ENCODE measurements around the gene KBTBD6. TPM values are rescaled to one million over a fixed set of nuclear protein-coding genes. Genes with fewer than 3 reads are reported as not detected.

The KBTBD6 gene
- total RNA-seq, 1 experiment from 2014 or later = 9.2 TPM

GRCh38 chr13:41107104-41107571 lies 25.5 kb downstream of the KBTBD6 start (continued):
- TF ChIP-seq, protein P1, sequence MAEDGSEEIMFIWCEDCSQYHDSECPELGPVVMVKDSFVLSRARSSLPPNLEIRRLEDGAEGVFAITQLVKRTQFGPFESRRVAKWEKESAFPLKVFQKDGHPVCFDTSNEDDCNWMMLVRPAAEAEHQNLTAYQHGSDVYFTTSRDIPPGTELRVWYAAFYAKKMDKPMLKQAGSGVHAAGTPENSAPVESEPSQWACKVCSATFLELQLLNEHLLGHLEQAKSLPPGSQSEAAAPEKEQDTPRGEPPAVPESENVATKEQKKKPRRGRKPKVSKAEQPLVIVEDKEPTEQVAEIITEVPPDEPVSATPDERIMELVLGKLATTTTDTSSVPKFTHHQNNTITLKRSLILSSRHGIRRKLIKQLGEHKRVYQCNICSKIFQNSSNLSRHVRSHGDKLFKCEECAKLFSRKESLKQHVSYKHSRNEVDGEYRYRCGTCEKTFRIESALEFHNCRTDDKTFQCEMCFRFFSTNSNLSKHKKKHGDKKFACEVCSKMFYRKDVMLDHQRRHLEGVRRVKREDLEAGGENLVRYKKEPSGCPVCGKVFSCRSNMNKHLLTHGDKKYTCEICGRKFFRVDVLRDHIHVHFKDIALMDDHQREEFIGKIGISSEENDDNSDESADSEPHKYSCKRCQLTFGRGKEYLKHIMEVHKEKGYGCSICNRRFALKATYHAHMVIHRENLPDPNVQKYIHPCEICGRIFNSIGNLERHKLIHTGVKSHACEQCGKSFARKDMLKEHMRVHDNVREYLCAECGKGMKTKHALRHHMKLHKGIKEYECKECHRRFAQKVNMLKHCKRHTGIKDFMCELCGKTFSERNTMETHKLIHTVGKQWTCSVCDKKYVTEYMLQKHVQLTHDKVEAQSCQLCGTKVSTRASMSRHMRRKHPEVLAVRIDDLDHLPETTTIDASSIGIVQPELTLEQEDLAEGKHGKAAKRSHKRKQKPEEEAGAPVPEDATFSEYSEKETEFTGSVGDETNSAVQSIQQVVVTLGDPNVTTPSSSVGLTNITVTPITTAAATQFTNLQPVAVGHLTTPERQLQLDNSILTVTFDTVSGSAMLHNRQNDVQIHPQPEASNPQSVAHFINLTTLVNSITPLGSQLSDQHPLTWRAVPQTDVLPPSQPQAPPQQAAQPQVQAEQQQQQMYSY (CRISPR knock-in tag; IDR thresholded peaks at IDR 0.05) = 0 out of 2 replicates have a peak, but pooled peaks have one; percentile 21
- no peak for TF ChIP-seq HMGA2 (CRISPR knock-in tag; IDR thresholded peaks at IDR 0.05)
- TF ChIP-seq, protein P2, sequence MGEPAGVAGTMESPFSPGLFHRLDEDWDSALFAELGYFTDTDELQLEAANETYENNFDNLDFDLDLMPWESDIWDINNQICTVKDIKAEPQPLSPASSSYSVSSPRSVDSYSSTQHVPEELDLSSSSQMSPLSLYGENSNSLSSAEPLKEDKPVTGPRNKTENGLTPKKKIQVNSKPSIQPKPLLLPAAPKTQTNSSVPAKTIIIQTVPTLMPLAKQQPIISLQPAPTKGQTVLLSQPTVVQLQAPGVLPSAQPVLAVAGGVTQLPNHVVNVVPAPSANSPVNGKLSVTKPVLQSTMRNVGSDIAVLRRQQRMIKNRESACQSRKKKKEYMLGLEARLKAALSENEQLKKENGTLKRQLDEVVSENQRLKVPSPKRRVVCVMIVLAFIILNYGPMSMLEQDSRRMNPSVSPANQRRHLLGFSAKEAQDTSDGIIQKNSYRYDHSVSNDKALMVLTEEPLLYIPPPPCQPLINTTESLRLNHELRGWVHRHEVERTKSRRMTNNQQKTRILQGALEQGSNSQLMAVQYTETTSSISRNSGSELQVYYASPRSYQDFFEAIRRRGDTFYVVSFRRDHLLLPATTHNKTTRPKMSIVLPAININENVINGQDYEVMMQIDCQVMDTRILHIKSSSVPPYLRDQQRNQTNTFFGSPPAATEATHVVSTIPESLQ (CRISPR knock-in tag; IDR thresholded peaks at IDR 0.05) = no peak

- Mint-ChIP-seq H3K27ac (no peak overlapping the region), H3K36me3 (no peaks in the 10 kb centered on the region), H3K4me3 (no peak overlapping the region), H3K4me1 (peaks cover 6% of the 10 kb centered on the region; the same call in 1 of the 2 replicates), H3K9me3 (peaks cover 6% of the 10 kb centered on the region), H3K27me3 (ENCODE audit: low read depth) (no peaks in the 10 kb centered on the region)
- TF ChIP-seq, protein P3, sequence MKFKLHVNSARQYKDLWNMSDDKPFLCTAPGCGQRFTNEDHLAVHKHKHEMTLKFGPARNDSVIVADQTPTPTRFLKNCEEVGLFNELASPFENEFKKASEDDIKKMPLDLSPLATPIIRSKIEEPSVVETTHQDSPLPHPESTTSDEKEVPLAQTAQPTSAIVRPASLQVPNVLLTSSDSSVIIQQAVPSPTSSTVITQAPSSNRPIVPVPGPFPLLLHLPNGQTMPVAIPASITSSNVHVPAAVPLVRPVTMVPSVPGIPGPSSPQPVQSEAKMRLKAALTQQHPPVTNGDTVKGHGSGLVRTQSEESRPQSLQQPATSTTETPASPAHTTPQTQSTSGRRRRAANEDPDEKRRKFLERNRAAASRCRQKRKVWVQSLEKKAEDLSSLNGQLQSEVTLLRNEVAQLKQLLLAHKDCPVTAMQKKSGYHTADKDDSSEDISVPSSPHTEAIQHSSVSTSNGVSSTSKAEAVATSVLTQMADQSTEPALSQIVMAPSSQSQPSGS (CRISPR knock-in tag; IDR thresholded peaks at IDR 0.05; ENCODE audit: borderline replicate concordance, low read depth) = no peak
- CTCF ChIA-PET = no interaction called here
- no peak for DNase-seq (ENCODE audit: low spot score)
- POLR2A ChIA-PET = no interaction called here
- ATAC-seq = no peak
These were observed 32.6 kb downstream of the KBTBD6 start for GRCh38 chr13:41099986-41100385.

DNA sequence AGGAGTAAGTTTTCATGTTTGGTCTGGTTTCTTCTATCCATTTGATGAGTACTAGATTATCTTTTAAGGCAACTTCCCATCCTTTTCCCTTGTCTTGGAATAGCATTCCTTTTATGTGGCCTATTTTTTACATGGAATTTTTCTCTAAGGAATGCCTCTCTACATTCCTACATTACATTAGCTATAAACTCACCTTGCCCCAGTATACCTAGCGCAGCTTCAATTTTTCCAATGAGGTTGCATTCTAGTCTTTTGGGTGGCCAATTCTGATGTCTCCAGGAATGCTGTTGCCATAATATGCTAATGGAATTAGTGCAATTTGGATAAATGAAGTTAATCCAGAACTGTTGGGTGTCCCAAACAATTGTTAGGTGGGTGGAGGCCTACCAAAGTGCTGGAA lies 33.8 kb downstream of the KBTBD6 start:
- POLR2A ChIA-PET = no interaction called here
- ATAC-seq = peak; percentile 52
- Mint-ChIP-seq H3K27ac (no peak overlapping the region), H3K4me1 (peaks cover 6% of the 10 kb centered on the region; the same call in 1 of the 2 replicates), H3K27me3 (ENCODE audit: low read depth) (no peaks in the 10 kb centered on the region), H3K9me3 (peaks cover 6% of the 10 kb centered on the region), H3K4me3 (no peak overlapping the region), H3K36me3 (no peaks in the 10 kb centered on the region)
- CTCF ChIA-PET = interaction anchor here (0.7 kb wide), 1 partner anchor 80 kb away, joined by 3 read pairs; no protein-coding TSS in a partner anchor
- DNase-seq (ENCODE audit: low spot score) = no peak
- no peak for TF ChIP-seq FOXP4 (CRISPR knock-in tag; IDR thresholded peaks at IDR 0.05)
- TF ChIP-seq ZNF532 (CRISPR knock-in tag; IDR thresholded peaks at IDR 0.05; ENCODE audit: borderline replicate concordance) = no peak
- TF ChIP-seq, protein P4, sequence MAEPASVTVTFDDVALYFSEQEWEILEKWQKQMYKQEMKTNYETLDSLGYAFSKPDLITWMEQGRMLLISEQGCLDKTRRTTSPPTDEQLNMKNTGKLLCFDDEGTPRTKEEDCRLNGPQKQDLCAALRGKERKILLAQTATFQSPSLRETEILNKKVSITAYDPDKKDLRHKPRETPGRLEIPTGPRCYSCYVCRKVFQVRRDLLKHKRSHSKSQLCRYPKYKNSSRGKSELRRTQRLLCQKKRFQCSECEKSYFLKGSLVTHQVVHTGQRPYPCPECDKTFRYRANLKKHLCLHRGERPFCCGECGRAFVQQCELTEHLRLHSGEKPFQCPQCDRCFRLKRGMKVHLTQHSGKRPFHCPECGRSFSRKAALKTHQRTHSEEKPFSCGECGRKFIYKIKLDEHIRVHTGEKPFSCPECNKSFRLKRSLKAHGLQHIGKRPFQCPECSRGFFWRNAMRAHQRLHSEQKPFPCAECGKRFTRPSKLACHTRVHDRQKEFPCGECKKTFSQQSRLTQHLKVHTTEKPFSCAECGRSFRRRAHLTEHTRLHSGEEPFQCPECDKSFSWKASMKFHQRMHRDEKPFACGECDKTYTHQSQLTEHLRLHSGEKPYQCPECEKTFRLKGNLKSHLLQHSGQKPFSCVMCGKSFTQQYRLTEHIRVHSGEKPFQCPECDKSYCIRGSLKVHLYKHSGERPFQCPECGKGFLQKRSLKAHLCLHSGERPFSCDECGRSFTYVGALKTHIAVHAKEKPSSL (CRISPR knock-in tag; conservative IDR thresholded peaks at IDR 0.05) = no peak
- no peak for TF ChIP-seq PREB (CRISPR knock-in tag; IDR thresholded peaks at IDR 0.05; ENCODE audit: borderline replicate concordance)
- TF ChIP-seq ZBTB21 (CRISPR knock-in tag; IDR thresholded peaks at IDR 0.05; ENCODE audit: borderline replicate concordance) = no peak
- TF ChIP-seq ZNF416 (CRISPR knock-in tag; IDR thresholded peaks at IDR 0.05) = no peak
- TF ChIP-seq RELA (CRISPR knock-in tag; IDR thresholded peaks at IDR 0.05; ENCODE audit: borderline replicate concordance) = no peak
- TF ChIP-seq IRF2 (CRISPR knock-in tag; IDR thresholded peaks at IDR 0.05; ENCODE audit: borderline replicate concordance, low read depth) = no peak
- TF ChIP-seq, protein P3 (CRISPR knock-in tag; IDR thresholded peaks at IDR 0.05; ENCODE audit: borderline replicate concordance, low read depth) = no peak

Data from WTC11 (cell line).